Chondrocyte (in vitro differentiated cells): Measurements from ENCODE around the gene ACTR1A. TPM values are rescaled to one million over a fixed set of nuclear protein-coding genes. Genes with fewer than 3 reads are reported as not detected.
A peak's percentile ranks its signal among the peaks of the same experiment; 100 is the strongest.
"Not testable (repeated sequence)": the region's sequence is repeated elsewhere in the genome, so short reads cannot be mapped to it uniquely, and the experiment has no call there.

Experiments
- DNase-seq: peaks from one replicate; pipeline ENCODE4 v3.0.0; 2021; ENCODE audit warnings: mixed read lengths, low spot score
- H3K27ac Mint-ChIP-seq: one replicate; pipeline ENCODE4 v1.8.0; 2021; ENCODE audit warnings: mild to moderate bottlenecking, moderate library complexity, mixed read lengths; ENCODE audit not compliant: unreplicated experiment
- H3K27me3 Mint-ChIP-seq: 2 replicates; pipeline ENCODE4 v1.8.0; 2021; ENCODE audit warnings: low read depth, mixed read lengths
- H3K36me3 Mint-ChIP-seq: 2 replicates; pipeline ENCODE4 v1.8.0; 2021; ENCODE audit warnings: low read depth, mixed read lengths
- H3K4me1 Mint-ChIP-seq: 2 replicates; pipeline ENCODE4 v1.8.0; 2021; ENCODE audit warnings: low read depth, mild to moderate bottlenecking, mixed read lengths
- H3K4me3 Mint-ChIP-seq: one replicate; pipeline ENCODE4 v1.8.0; 2021; ENCODE audit warnings: mild to moderate bottlenecking, moderate library complexity, mixed read lengths; ENCODE audit not compliant: unreplicated experiment
- H3K9me3 Mint-ChIP-seq: 2 replicates; pipeline ENCODE4 v1.8.0; 2021; ENCODE audit warnings: low read depth, mixed read lengths
- CTCF ChIP-seq: fragments of 200-600 bp; sonication (generic); IDR thresholded peaks from 2 replicates; pipeline ENCODE4 v1.5.0; 2021; ENCODE audit warnings: antibody characterized with exemption, mild to moderate bottlenecking, moderate library complexity
- total RNA-seq: library from RNA; stranded (reverse); gene quantifications from 3 replicates; pipeline ENCODE4 v1.2.1, GENCODE V29; 2021

ACTR1A gene
- total RNA-seq, 1 donor from 2014 or later, result 128 TPM

- TF ChIP-seq CTCF, result no peak
- no peaks in the 10 kb centered on the region for H3K27me3 Mint-ChIP-seq
- DNase-seq, result no peak
- no peak overlapping the region for H3K4me3 Mint-ChIP-seq
- no peaks in the 10 kb centered on the region for H3K36me3 Mint-ChIP-seq
- H3K9me3 Mint-ChIP-seq, result no peaks in the 10 kb centered on the region
- H3K4me1 Mint-ChIP-seq, result peaks cover 35% of the 10 kb centered on the region
- H3K27ac Mint-ChIP-seq, result no peak overlapping the region
Measured at GRCh38 chr10:102501201-102502028, 1.1 kb downstream of the ACTR1A start.

GRCh38 chr10:102500686-102501085 is 1.8 kb downstream of the ACTR1A start:
- H3K27ac Mint-ChIP-seq, result not testable (repeated sequence)

GRCh38 chr10:102499356-102499755 is 3.2 kb downstream of the ACTR1A start:
- H3K27me3 Mint-ChIP-seq, result no peaks in the 10 kb centered on the region
- no peak overlapping the region for H3K27ac Mint-ChIP-seq
- peaks cover 23% of the 10 kb centered on the region for H3K4me1 Mint-ChIP-seq
- H3K4me3 Mint-ChIP-seq, result no peak overlapping the region
- no peak for DNase-seq
- H3K9me3 Mint-ChIP-seq, result no peaks in the 10 kb centered on the region
- no peaks in the 10 kb centered on the region for H3K36me3 Mint-ChIP-seq
- no peak for TF ChIP-seq CTCF

More at GRCh38 chr10:102500686-102501085, 1.8 kb downstream of the ACTR1A start:
- H3K36me3 Mint-ChIP-seq, H3K27me3 Mint-ChIP-seq, H3K9me3 Mint-ChIP-seq, H3K4me3 Mint-ChIP-seq: not testable (repeated sequence)
- peaks cover 33% of the 10 kb centered on the region for H3K4me1 Mint-ChIP-seq
- DNase-seq, result peak; percentile 43

GRCh38 chr10:102497545-102497944 is 5.0 kb downstream of the ACTR1A start:
- H3K4me3 Mint-ChIP-seq, result no peak overlapping the region
- no peak for TF ChIP-seq CTCF
- no peak for DNase-seq
- H3K4me1 Mint-ChIP-seq, result peaks cover 33% of the 10 kb centered on the region
- H3K27ac Mint-ChIP-seq, result no peak overlapping the region
- H3K36me3 Mint-ChIP-seq, result no peaks in the 10 kb centered on the region
- H3K9me3 Mint-ChIP-seq, result no peaks in the 10 kb centered on the region
- no peaks in the 10 kb centered on the region for H3K27me3 Mint-ChIP-seq

- H3K4me1 Mint-ChIP-seq, result peaks cover 26% of the 10 kb centered on the region
- no peaks in the 10 kb centered on the region for H3K9me3 Mint-ChIP-seq
- no peak overlapping the region for H3K27ac Mint-ChIP-seq
- DNase-seq, result peak; percentile 30
- no peaks in the 10 kb centered on the region for H3K27me3 Mint-ChIP-seq
- no peak overlapping the region for H3K4me3 Mint-ChIP-seq
- no peak for TF ChIP-seq CTCF
- H3K36me3 Mint-ChIP-seq, result peaks cover 5% of the 10 kb centered on the region
Measured at GRCh38 chr10:102493771-102494170, 8.7 kb downstream of the ACTR1A start.

GRCh38 chr10:102492983-102493382 is 9.5 kb downstream of the ACTR1A start:
- H3K4me3 Mint-ChIP-seq, result no peak overlapping the region
- H3K27ac Mint-ChIP-seq, result no peak overlapping the region
- H3K27me3 Mint-ChIP-seq, result no peaks in the 10 kb centered on the region
- H3K9me3 Mint-ChIP-seq, result no peaks in the 10 kb centered on the region
- peaks cover 20% of the 10 kb centered on the region for H3K4me1 Mint-ChIP-seq
- H3K36me3 Mint-ChIP-seq, result peaks cover 6% of the 10 kb centered on the region
- peak; percentile 17 for DNase-seq
- no peak for TF ChIP-seq CTCF
